GM19025 (cell line): ENCODE data around the gene CCDC134.

ENCODE experiments used
- ATAC-seq: cut with Tn5 transposase; IDR thresholded peaks from one replicate; pipeline ENCODE4 v1.9.1; 2021; ENCODE audit warnings: mild to moderate bottlenecking, low read depth, moderate library complexity; ENCODE audit not compliant: unreplicated experiment

The CCDC134 gene

GRCh38 chr22:41874090-41874489 is 73.6 kb downstream of the CCDC134 start:
- ATAC-seq: no peak

GRCh38 chr22:41875531-41876270 is 75.2 kb downstream of the CCDC134 start:
- no peak for ATAC-seq
